Measurements from ENCODE around the gene PPIA.

Gene PPIA

DNA sequence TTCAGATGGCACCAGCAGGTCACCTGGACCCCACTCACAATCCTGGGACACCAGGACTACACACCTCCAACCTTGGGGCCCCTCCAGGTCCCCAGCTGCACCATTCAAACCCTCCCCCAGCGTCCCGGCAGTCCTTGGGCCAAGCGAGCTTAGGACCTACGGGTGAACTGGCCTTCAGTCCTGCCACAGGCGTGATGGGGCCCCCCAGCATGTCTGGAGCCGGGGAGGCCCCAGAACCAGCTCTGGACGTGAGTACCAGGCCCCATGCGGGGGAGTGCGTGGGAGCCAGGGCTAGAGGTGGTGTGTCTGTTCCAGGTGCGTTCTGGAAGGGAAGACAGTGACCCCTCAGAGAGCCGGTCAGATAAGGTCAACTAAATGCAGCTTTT, 30.1 kb upstream of the PPIA start:
- TF ChIP-seq, protein P1, sequence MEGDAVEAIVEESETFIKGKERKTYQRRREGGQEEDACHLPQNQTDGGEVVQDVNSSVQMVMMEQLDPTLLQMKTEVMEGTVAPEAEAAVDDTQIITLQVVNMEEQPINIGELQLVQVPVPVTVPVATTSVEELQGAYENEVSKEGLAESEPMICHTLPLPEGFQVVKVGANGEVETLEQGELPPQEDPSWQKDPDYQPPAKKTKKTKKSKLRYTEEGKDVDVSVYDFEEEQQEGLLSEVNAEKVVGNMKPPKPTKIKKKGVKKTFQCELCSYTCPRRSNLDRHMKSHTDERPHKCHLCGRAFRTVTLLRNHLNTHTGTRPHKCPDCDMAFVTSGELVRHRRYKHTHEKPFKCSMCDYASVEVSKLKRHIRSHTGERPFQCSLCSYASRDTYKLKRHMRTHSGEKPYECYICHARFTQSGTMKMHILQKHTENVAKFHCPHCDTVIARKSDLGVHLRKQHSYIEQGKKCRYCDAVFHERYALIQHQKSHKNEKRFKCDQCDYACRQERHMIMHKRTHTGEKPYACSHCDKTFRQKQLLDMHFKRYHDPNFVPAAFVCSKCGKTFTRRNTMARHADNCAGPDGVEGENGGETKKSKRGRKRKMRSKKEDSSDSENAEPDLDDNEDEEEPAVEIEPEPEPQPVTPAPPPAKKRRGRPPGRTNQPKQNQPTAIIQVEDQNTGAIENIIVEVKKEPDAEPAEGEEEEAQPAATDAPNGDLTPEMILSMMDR (IDR thresholded peaks at IDR 0.05; ENCODE audit: insufficient read depth, low read length, poor library complexity, severe bottlenecking) = no peak
- Histone ChIP-seq H3K36me3 (ENCODE audit: control insufficient read depth, insufficient read depth, low read length) (peaks cover 47% of the 10 kb centered on the region), H3K27me3 (replicated peaks; ENCODE audit: control insufficient read depth, insufficient read depth, low read length) (no peaks in the 10 kb centered on the region), H3K4me3 (replicated peaks; ENCODE audit: low read depth, low read length) (no peak overlapping the region)
- DNase-seq (ENCODE audit: extremely low read depth, insufficient read length) = no peak

DNA sequence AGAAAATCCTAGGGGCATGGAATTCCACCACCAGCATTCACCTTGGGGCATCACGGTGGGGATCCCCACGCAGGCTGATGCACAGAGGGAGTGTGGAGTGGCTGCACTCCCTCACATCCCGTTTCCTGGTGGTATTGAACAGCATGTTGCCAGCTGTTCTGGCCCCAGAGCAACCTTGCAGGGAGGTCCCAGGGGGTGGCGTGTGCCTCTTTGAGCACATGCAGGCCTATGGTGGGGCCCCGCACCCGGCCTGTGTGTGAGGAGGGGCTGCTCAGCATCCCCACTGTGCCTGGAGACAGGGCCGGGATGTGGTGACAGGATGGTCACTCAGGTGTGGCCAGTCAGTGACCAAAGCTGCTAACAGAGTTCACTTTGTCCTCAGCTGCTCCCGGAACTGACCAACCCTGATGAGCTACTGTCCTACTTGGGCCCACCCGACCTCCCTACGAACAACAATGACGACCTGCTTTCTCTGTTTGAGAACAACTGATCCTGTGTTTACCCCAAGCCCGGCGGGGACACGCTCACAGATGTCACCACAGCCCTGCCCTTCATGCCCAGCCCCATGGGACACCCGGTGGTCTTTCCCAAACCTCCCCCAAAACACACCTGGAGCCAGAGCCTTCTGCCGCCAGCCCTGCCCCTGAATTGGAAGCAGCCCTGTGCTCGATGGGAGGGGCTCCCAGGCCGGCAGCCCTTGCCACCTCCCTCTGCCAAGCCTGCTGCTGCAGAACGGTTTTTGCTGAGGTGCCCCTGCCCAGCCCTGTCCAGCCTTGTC, 29.2 kb upstream of the PPIA start:
- TF ChIP-seq, protein P1 (IDR thresholded peaks at IDR 0.05; ENCODE audit: insufficient read depth, low read length, poor library complexity, severe bottlenecking) = no peak
- Histone ChIP-seq H3K4me3 (replicated peaks; ENCODE audit: low read depth, low read length) (no peak overlapping the region), H3K27me3 (replicated peaks; ENCODE audit: control insufficient read depth, insufficient read depth, low read length) (no peaks in the 10 kb centered on the region), H3K36me3 (ENCODE audit: control insufficient read depth, insufficient read depth, low read length) (peaks cover 45% of the 10 kb centered on the region)
- DNase-seq (ENCODE audit: extremely low read depth, insufficient read length) = no peak

DNA sequence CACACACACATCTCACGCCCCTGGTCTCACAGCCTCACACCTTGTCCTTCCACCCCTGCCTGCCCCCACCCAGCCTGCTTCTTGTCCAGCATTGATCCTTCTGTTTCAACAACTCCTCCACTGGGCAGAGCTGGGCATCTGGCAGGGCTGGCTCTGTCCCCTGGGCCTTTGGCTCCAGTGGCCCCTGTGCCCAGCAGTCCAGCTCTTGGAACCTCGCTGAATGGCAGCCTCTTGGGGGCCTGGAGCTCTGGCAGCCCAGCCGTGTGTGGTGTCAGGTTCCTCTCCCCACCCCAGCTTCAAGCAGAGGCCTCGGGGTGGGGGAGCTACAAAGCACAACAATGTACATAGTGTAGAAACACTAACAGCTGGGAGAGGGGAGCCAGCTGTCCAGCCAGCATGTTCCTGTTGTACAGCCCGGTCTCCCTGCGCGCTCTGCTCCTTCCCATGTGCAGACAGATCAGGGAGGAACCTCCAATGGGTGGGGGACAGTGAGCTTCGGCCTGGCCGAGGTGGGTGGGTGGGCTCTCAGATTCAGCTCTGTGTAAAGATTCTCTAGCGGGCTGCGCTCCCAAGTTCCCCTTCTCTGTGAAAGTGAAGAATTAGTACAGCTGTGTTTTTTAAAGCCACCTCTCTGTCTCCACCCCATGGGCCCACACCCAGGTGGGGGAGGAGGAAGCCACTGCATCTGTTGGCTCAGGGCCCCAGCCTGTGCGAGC, 28.4 kb upstream of the PPIA start:
- Histone ChIP-seq H3K36me3 (ENCODE audit: control insufficient read depth, insufficient read depth, low read length) (peaks cover 38% of the 10 kb centered on the region), H3K4me3 (replicated peaks; ENCODE audit: low read depth, low read length) (no peak overlapping the region), H3K27me3 (replicated peaks; ENCODE audit: control insufficient read depth, insufficient read depth, low read length) (no peaks in the 10 kb centered on the region)
- no peak for DNase-seq (ENCODE audit: extremely low read depth, insufficient read length)
- TF ChIP-seq, protein P1 (IDR thresholded peaks at IDR 0.05; ENCODE audit: insufficient read depth, low read length, poor library complexity, severe bottlenecking) = no peak

DNA sequence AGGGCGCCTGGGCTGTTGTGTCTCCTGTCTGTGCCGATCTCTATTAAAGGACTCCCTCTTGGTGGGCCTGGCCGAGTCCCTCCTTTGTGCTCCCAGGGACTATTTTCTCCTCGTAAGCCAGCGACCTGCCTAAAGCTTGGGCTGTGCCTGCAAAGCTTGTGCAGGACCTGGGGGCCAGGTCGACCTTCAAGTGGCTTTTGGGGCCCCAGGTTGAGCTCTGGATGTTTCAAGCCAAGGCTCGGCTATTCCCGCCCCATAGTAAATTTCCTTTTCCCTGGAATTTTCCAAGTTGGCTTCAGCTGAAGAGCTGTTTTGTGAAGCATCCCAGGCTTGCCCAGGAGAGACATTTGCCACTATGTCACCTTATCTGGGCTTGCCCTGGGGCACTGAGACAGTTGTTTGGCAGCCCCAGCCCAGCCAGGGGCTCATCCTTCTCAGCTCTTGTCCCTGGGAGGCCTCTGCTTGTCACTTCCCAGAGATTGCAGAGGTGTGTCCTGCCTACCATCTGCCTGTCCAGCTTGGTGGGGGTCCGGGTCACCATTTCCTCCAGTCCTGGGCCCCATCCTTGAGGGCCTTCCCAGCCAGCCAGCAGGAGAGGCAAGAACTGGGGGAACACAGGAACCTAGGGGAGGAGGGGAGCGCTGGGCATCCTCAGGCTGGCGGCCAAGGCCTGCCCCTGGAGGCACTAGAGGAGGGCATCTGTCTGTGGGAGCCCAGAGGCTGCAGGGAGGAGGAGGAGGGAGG, 27.7 kb upstream of the PPIA start:
- peaks cover 35% of the 10 kb centered on the region for H3K36me3 ChIP-seq (ENCODE audit: control insufficient read depth, insufficient read depth, low read length)
- TF ChIP-seq, protein P1 (IDR thresholded peaks at IDR 0.05; ENCODE audit: insufficient read depth, low read length, poor library complexity, severe bottlenecking) = no peak
- no peak for DNase-seq (ENCODE audit: extremely low read depth, insufficient read length)
- H3K27me3 ChIP-seq (replicated peaks; ENCODE audit: control insufficient read depth, insufficient read depth, low read length) = no peaks in the 10 kb centered on the region
- no peak overlapping the region for H3K4me3 ChIP-seq (replicated peaks; ENCODE audit: low read depth, low read length)

DNA sequence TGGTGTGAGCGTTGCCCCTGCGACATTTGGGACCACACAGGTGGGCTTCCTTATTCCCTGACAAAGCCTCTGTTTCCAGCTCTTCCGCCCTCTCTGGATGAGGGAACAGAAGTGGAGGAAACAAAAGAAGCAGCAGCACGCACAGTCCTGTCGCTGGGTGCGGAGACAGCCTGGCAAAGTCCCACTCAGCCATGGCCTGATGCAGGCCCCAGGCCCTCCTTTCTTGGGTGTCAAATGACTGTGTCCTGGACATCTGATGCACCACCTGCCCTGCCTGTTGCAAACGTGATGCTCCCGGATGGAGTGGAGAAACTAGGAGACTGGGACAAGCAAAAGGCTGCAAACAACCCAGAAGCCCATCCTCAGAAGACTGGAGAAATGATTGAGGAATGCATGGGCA, 27.1 kb upstream of the PPIA start:
- H3K36me3 ChIP-seq (ENCODE audit: control insufficient read depth, insufficient read depth, low read length) = peaks cover 30% of the 10 kb centered on the region
- TF ChIP-seq, protein P1 (IDR thresholded peaks at IDR 0.05; ENCODE audit: insufficient read depth, low read length, poor library complexity, severe bottlenecking) = no peak

More for the DNA sequence above, 27.1 kb upstream of the PPIA start:
- no peak for DNase-seq (ENCODE audit: extremely low read depth, insufficient read length)
- H3K4me3 ChIP-seq (replicated peaks; ENCODE audit: low read depth, low read length) = no peak overlapping the region
- no peaks in the 10 kb centered on the region for H3K27me3 ChIP-seq (replicated peaks; ENCODE audit: control insufficient read depth, insufficient read depth, low read length)
